GM12891 (cell line): ENCODE measurements around the gene ATP1A2.
"Not testable (repeated sequence)": the region's sequence is repeated elsewhere in the genome, so short reads cannot be mapped to it uniquely, and the experiment has no call there.

Experiments
- DNase-seq: peaks from one replicate; pipeline ENCODE4 v3.0.0; 2011; ENCODE audit warnings: low spot score; ENCODE audit not compliant: insufficient read length
- FAIRE-seq: peaks from 2 replicates; lab custom pipeline; 2011; peaks lifted over from hg19 to GRCh38; lab: Jason Lieb, UNC
- PAX5 ChIP-seq: IDR thresholded peaks from 2 replicates; pipeline ENCODE4 v1.6.1; 2011; ENCODE audit warnings: low read length, moderate library complexity, mild to moderate bottlenecking; ENCODE audit not compliant: insufficient read depth, severe bottlenecking
- POLR2A ChIP-seq: IDR thresholded peaks from 2 replicates; pipeline ENCODE4 v1.6.1; 2011; ENCODE audit warnings: low read depth, low read length, control low read depth
- POLR2AphosphoS5 ChIP-seq: IDR thresholded peaks from 2 replicates; pipeline ENCODE4 v1.6.1; 2011; ENCODE audit warnings: low read depth, low read length, control low read depth
- POU2F2 ChIP-seq: IDR thresholded peaks from 2 replicates; pipeline ENCODE4 v1.6.1; 2011; ENCODE audit warnings: low read depth, mild to moderate bottlenecking, control low read depth, low read length, moderate library complexity
- SPI1 ChIP-seq: IDR thresholded peaks from 2 replicates; pipeline ENCODE4 v1.6.1; 2011; ENCODE audit warnings: low read depth, low read length, control low read depth
- TAF1 ChIP-seq: IDR thresholded peaks from 2 replicates; pipeline ENCODE4 v1.6.1; 2011; ENCODE audit warnings: low read depth, low read length, control low read depth

The ATP1A2 gene

DNA sequence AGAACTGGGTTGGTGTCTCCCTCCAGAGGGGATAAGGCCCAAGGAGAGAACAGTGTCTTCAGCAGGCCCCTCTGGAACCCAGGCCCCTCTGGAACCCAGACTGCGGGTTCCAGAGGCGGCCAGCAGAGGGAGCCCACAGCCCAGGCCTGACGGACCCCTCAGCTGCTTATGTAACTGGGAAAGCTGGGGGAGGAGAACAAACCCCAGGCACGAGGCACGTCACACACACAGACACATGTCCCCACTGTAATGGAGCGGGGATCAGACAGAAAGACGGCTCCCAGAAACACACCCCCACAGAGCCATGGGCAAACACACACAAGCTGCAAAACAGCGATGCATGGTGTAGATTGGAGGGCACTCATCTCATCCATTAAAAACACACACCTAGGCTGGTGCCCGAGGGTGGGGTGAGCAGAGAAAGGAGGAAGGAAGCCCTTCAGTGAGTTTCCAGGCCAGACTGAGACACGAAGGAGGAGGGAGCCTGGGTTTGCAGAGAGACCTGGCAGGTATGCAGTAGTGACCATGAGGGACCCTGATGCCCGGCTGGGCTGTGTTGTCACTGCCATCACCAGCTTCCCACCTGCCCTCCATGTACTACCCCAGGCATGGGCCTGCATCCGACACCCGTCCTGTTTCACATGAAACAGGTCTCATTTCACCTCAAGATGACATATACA is 14.4 kb upstream of the ATP1A2 start:
- DNase-seq, result peak; percentile 82
- FAIRE-seq, result peak; percentile 86
- TF ChIP-seq POLR2AphosphoS5 (no peak), SPI1 (no peak), POU2F2 (no peak), POLR2A (no peak), PAX5 (no peak), TAF1 (no peak)

DNA sequence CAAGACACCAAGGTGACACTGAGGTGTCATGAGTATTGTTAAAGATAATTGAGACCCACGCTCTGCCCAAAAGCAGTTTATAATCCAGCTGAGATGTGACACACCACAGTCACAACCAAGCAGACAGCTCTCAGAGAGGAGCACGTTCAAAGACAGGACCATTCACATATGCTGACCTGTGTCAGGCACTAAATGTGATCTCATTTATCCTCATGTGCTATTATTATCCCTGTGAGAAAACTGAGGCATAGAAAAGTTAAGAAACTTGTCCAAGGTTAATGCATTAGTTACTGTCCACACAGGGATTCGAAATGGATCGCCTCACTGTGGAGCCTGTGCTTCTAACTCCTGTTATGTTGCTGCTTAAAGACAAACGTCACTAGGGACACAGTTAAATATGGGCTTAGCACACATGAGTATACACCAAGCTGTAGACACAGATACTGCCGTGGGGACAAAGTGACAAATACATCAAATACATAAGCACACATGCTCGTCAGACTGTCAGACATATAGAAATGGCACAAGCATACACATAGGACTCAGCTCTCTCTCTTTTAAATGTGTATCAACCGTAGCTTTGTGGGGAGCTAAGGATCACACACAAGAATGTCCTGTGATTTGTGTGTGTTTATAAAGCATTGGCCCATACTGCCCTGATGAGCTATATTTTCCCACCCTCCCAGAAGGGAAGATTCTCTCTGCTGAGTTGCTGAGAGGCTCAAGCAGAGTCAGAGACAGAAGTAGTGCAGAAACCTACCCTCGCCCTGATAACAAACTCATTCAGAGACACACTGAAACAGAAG is 13.6 kb upstream of the ATP1A2 start:
- peak; percentile 43 for FAIRE-seq
- DNase-seq, result no peak
- TF ChIP-seq TAF1 (no peak), SPI1 (no peak), POLR2AphosphoS5 (no peak), POU2F2 (no peak), POLR2A (no peak), PAX5 (no peak)

- FAIRE-seq, result no peak
- no peak for DNase-seq
- no peak for TF ChIP-seq POLR2AphosphoS5
- TF ChIP-seq POU2F2, result no peak
Measured at GRCh38 chr1:160103658-160104408, 11.7 kb upstream of the ATP1A2 start.

GRCh38 chr1:160104486-160104885 is 11.1 kb upstream of the ATP1A2 start:
- TF ChIP-seq POLR2AphosphoS5 (no peak), TAF1 (no peak)
- DNase-seq (no peak), FAIRE-seq (no peak)

DNA sequence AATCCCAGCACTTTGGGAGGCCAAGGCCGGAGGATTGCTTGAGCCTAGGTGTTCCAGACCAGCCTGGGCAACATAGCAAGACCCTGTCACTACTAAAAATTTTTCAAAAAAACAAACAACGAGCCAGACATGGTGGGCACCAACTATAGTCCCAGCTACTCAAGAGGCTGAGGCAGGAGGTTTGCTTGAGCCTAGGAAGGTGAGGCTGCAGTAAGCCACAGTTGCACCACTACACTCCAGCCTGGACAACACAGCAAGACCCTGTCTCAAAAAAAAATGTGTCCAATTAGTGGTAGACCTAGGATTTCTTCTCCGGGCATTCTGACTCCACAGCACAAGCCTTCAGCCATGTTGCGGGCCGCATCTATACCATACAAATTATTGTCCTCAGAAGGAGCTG is 10.4 kb upstream of the ATP1A2 start:
- no peak for FAIRE-seq

GRCh38 chr1:160107512-160107911 is 8.0 kb upstream of the ATP1A2 start:
- TF ChIP-seq POLR2A, result no peak
- no peak for TF ChIP-seq POU2F2
- TF ChIP-seq TAF1, result no peak
- no peak for TF ChIP-seq POLR2AphosphoS5
- no peak for TF ChIP-seq SPI1
- no peak for TF ChIP-seq PAX5
- DNase-seq, result no peak
- FAIRE-seq, result no peak

More for the DNA sequence above, 10.4 kb upstream of the ATP1A2 start:
- TF ChIP-seq POU2F2 (no peak), SPI1 (no peak), PAX5 (no peak), POLR2A (no peak), POLR2AphosphoS5 (no peak), TAF1 (no peak)
- no peak for DNase-seq

DNA sequence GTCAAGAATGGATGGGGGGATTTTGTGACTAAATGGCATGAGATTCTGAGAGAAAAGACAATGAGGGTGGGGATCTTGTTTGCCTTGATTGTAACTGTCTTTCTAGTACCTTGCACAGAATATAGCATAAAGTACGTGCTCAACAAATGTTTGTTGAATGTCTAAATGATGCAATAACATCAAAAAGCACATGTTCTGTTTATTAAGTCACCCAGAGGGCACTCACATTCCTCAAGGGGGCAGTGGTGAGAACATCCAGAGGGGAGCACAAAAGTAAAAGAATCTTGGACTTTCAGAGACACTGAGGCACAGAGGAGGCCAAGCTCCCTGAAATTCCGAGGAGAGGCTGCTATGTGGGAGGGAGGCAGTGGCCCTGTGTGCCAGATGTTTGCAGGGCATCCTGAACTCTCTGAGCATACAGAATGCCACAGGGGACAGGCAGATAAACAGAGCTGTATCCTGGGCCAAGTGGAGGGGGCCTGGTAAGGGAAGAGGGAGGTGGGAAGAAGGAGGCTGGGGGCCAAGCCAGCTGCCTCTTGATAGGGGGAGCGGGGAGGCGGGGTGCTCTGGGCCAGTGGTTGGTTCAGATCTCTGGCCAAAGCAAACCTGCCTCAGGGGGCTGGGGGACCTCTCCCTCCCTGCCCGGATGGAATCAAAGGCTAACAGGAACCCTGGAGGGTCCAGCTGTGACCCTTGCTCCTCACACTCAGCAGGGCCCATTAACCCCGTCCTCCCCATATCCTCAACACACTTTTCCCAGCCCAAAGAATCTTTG is 6.5 kb upstream of the ATP1A2 start:
- TF ChIP-seq PAX5, result no peak
- TF ChIP-seq POLR2A, result no peak
- no peak for TF ChIP-seq POU2F2
- no peak for TF ChIP-seq TAF1
- no peak for TF ChIP-seq POLR2AphosphoS5
- no peak for TF ChIP-seq SPI1
- FAIRE-seq, result peak; percentile 58
- DNase-seq, result peak; percentile 45

GRCh38 chr1:160109686-160110085 is 5.9 kb upstream of the ATP1A2 start:
- DNase-seq (no peak), FAIRE-seq (no peak)
- TF ChIP-seq TAF1, result no peak
- no peak for TF ChIP-seq PAX5
- TF ChIP-seq POU2F2, result no peak
- no peak for TF ChIP-seq POLR2A
- no peak for TF ChIP-seq SPI1
- no peak for TF ChIP-seq POLR2AphosphoS5

GRCh38 chr1:160111462-160111861 is 4.1 kb upstream of the ATP1A2 start:
- not testable (repeated sequence) for DNase-seq, FAIRE-seq
